GM18520 (cell line): ENCODE results near the gene BCDIN3D.
"Not testable (repeated sequence)": the region's sequence is repeated elsewhere in the genome, so short reads cannot be mapped to it uniquely, and the experiment has no call there.

Source experiments
- ATAC-seq: cut with Tn5 transposase; IDR thresholded peaks from one replicate; pipeline ENCODE4 v1.9.1; 2021; ENCODE audit not compliant: unreplicated experiment

The BCDIN3D gene

GRCh38 chr12:49863946-49864797 lies 21.3 kb upstream of the BCDIN3D start:
- ATAC-seq = no peak

- not testable (repeated sequence) for ATAC-seq
Measured at GRCh38 chr12:49860921-49861320, 18.0 kb upstream of the BCDIN3D start.

- not testable (repeated sequence) for ATAC-seq
Measured at GRCh38 chr12:49855890-49856289, 13.0 kb upstream of the BCDIN3D start.

GRCh38 chr12:49854976-49855375 lies 12.1 kb upstream of the BCDIN3D start:
- ATAC-seq = no peak

- ATAC-seq = no peak
Measured at GRCh38 chr12:49853671-49854070, 10.8 kb upstream of the BCDIN3D start.

- ATAC-seq = no peak
Measured at GRCh38 chr12:49847161-49847560, 4.3 kb upstream of the BCDIN3D start.

GRCh38 chr12:49846032-49846431 lies 3.1 kb upstream of the BCDIN3D start:
- ATAC-seq = no peak

GRCh38 chr12:49843876-49844437 lies 1.1 kb upstream of the BCDIN3D start:
- no peak for ATAC-seq

GRCh38 chr12:49843411-49843810 lies 505 bp upstream of the BCDIN3D start:
- no peak for ATAC-seq

- ATAC-seq = no peak
Measured at GRCh38 chr12:49838973-49839633, 3.8 kb downstream of the BCDIN3D start.

- ATAC-seq = no peak
Measured at GRCh38 chr12:49832836-49833421, 10.0 kb downstream of the BCDIN3D start.

- no peak for ATAC-seq
Measured at GRCh38 chr12:49831717-49832116, 11.2 kb downstream of the BCDIN3D start.

- peak; percentile 70 for ATAC-seq
Measured at GRCh38 chr12:49828133-49829091, 14.5 kb downstream of the BCDIN3D start, which contains the start of gene NCKAP5L. Gene NCKAP5L, minus strand, starts transcription at chr12:49828413. Its CDS starts 24,369 bp downstream, at chr12:49804044.

- no peak for ATAC-seq
Measured at GRCh38 chr12:49827401-49828099, 15.4 kb downstream of the BCDIN3D start.

GRCh38 chr12:49827051-49827400 lies 15.9 kb downstream of the BCDIN3D start:
- no peak for ATAC-seq

- no peak for ATAC-seq
Measured at GRCh38 chr12:49825971-49826421, 16.9 kb downstream of the BCDIN3D start.

- no peak for ATAC-seq
Measured at GRCh38 chr12:49825360-49825970, 17.4 kb downstream of the BCDIN3D start.

GRCh38 chr12:49824895-49825294 lies 18.0 kb downstream of the BCDIN3D start:
- no peak for ATAC-seq

- ATAC-seq = no peak
Measured at GRCh38 chr12:49824416-49824815, 18.5 kb downstream of the BCDIN3D start.
